HepG2 (cell line): ENCODE results near the gene HOXC5.

Source experiments
- BCL6 ChIP-seq: IDR thresholded peaks from 2 replicates; pipeline ENCODE4 v1.6.1; 2016; ENCODE audit warnings: missing genetic modification reagents, missing compliant biosample characterization
- CC2D1A ChIP-seq: sonication (generic); formaldehyde crosslinking; IDR thresholded peaks from 2 replicates; pipeline ENCODE4 v1.8.1; 2023; ENCODE audit warnings: mild to moderate bottlenecking, missing genetic modification reagents
- CTCF ChIP-seq: sonication (generic); formaldehyde crosslinking; IDR thresholded peaks from 2 replicates; pipeline ENCODE4 v1.5.0; 2020; ENCODE audit warnings: mild to moderate bottlenecking, missing genetic modification reagents, moderate library complexity
- E2F2 ChIP-seq: sonication (generic); formaldehyde crosslinking; IDR thresholded peaks from 2 replicates; pipeline ENCODE4 v1.4.0; 2020; ENCODE audit warnings: missing genetic modification reagents, borderline replicate concordance
- EZH2 ChIP-seq: conservative IDR thresholded peaks from 2 replicates; pipeline ENCODE4 v1.6.1; 2012; ENCODE audit warnings: mild to moderate bottlenecking, low read depth, low read length, moderate library complexity
- KAT2B ChIP-seq: fragments of 150-350 bp; IDR thresholded peaks from 2 replicates; pipeline ENCODE4 v1.6.1; 2014; ENCODE audit warnings: low read depth, low read length, borderline replicate concordance
- MED8 ChIP-seq: sonication (generic); formaldehyde crosslinking; IDR thresholded peaks from 2 replicates; pipeline ENCODE4 v1.8.1; 2023; ENCODE audit warnings: mild to moderate bottlenecking, missing genetic modification reagents; ENCODE audit not compliant: insufficient replicate concordance
- PATZ1 ChIP-seq: sonication (generic); formaldehyde crosslinking; IDR thresholded peaks from 2 replicates; pipeline ENCODE4 v1.4.0; 2020; ENCODE audit warnings: missing genetic modification reagents
- PCBP1 ChIP-seq: fragments of 200-400 bp; formaldehyde crosslinking; IDR thresholded peaks from 2 replicates; pipeline ENCODE4 v1.6.1; 2017; ENCODE audit warnings: mild to moderate bottlenecking, low read depth, low read length, borderline replicate concordance
- POLR2A ChIP-seq, 2 experiments: IDR thresholded peaks; 2 replicates each; pipeline ENCODE4 v1.6.1; 2011; ENCODE audit warnings: low read depth in 2 of 2, low read length in 2 of 2, mild to moderate bottlenecking in 1 of 2, moderate library complexity in 1 of 2; ENCODE audit not compliant: insufficient read depth in 1 of 2
- RXRA ChIP-seq: sonication (generic); formaldehyde crosslinking; IDR thresholded peaks from 2 replicates; pipeline ENCODE4 v1.5.1; 2020; ENCODE audit warnings: missing genetic modification reagents
- ZNF121 ChIP-seq: sonication (generic); formaldehyde crosslinking; IDR thresholded peaks from 2 replicates; pipeline ENCODE4 v1.5.0; 2020; ENCODE audit warnings: mild to moderate bottlenecking, missing genetic modification reagents
- ZNF331 ChIP-seq: sonication (generic); formaldehyde crosslinking; IDR thresholded peaks from 2 replicates; pipeline ENCODE4 v1.4.0; 2020; ENCODE audit warnings: missing genetic modification reagents
- TF ChIP-seq, protein P1 (sequence below): sonication (generic); formaldehyde crosslinking; IDR thresholded peaks from 2 replicates; pipeline ENCODE4 v1.4.0; 2020; ENCODE audit warnings: missing genetic modification reagents, mild to moderate bottlenecking, borderline replicate concordance

- TF ChIP-seq, protein P1, sequence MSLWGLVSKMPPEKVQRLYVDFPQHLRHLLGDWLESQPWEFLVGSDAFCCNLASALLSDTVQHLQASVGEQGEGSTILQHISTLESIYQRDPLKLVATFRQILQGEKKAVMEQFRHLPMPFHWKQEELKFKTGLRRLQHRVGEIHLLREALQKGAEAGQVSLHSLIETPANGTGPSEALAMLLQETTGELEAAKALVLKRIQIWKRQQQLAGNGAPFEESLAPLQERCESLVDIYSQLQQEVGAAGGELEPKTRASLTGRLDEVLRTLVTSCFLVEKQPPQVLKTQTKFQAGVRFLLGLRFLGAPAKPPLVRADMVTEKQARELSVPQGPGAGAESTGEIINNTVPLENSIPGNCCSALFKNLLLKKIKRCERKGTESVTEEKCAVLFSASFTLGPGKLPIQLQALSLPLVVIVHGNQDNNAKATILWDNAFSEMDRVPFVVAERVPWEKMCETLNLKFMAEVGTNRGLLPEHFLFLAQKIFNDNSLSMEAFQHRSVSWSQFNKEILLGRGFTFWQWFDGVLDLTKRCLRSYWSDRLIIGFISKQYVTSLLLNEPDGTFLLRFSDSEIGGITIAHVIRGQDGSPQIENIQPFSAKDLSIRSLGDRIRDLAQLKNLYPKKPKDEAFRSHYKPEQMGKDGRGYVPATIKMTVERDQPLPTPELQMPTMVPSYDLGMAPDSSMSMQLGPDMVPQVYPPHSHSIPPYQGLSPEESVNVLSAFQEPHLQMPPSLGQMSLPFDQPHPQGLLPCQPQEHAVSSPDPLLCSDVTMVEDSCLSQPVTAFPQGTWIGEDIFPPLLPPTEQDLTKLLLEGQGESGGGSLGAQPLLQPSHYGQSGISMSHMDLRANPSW, result no peak
- TF ChIP-seq EZH2, result no peak; the same call in none of the 2 replicates
- no peak for TF ChIP-seq POLR2A (IDR thresholded peaks at IDR 0.05; ENCODE audit: insufficient read depth in 1 of 2, low read depth in 2 of 2, low read length in 2 of 2)
- TF ChIP-seq KAT2B, result no peak
- no peak for TF ChIP-seq BCL6 (CRISPR knock-in tag)
- TF ChIP-seq MED8 (CRISPR knock-in tag), result no peak
- no peak for TF ChIP-seq ZNF121 (CRISPR knock-in tag)
- no peak for TF ChIP-seq PCBP1
- peak; percentile 45 for TF ChIP-seq CTCF (CRISPR knock-in tag)
- TF ChIP-seq CC2D1A (CRISPR knock-in tag), result no peak
- TF ChIP-seq RXRA (CRISPR knock-in tag), result no peak
- TF ChIP-seq E2F2 (CRISPR knock-in tag), result no peak
- TF ChIP-seq PATZ1 (CRISPR knock-in tag), result no peak
- TF ChIP-seq ZNF331, result no peak
These were observed 28.6 kb upstream of the HOXC5 start for GRCh38 chr12:54004063-54004840.
